ENCODE data around the gene SAMD9L.

The SAMD9L gene

DNA sequence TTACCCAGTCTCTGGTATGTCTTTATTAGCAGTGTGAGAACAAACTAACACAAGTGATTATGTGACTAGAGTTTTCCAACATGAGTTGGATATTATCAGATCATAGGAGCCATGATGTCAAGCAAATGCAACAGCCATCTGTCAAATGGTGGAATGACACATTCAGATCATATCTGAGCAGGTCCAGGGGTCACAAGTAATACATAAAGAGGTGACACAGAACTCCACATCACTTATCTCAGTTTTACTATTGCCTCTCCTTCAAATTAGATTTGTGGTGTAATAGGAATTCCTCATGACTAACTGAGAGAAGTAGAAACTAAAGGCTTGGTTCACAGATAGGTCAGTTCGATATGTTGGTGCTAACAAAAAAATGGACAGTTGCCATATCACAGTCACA, 12.2 kb upstream of the SAMD9L start:
- TF ChIP-seq GATA2 (IDR thresholded peaks at IDR 0.05; ENCODE audit: low read depth, low read length) = no peak
- TF ChIP-seq GATA3 (IDR thresholded peaks at IDR 0.05; ENCODE audit: low read depth, low read length) = no peak

- TF ChIP-seq GATA3 (IDR thresholded peaks at IDR 0.05; ENCODE audit: low read depth, low read length) = no peak
Observed at GRCh38 chr7:93159490-93159889, 11.3 kb upstream of the SAMD9L start.

- TF ChIP-seq GATA2 (IDR thresholded peaks at IDR 0.05; ENCODE audit: low read depth, low read length) (no peak), GATA3 (IDR thresholded peaks at IDR 0.05; ENCODE audit: low read depth, low read length) (no peak)
Observed at GRCh38 chr7:93156884-93157283, 8.7 kb upstream of the SAMD9L start.

GRCh38 chr7:93150200-93150835, 2.1 kb upstream of the SAMD9L start:
- TF ChIP-seq GATA3 (IDR thresholded peaks at IDR 0.05; ENCODE audit: low read depth, low read length) (no peak), GATA2 (IDR thresholded peaks at IDR 0.05; ENCODE audit: low read depth, low read length) (no peak)

GRCh38 chr7:93148727-93149126, 542 bp upstream of the SAMD9L start:
- TF ChIP-seq GATA2 (IDR thresholded peaks at IDR 0.05; ENCODE audit: low read depth, low read length) (no peak), GATA3 (IDR thresholded peaks at IDR 0.05; ENCODE audit: low read depth, low read length) (no peak)

GRCh38 chr7:93147363-93147762, 822 bp downstream of the SAMD9L start:
- no peak for TF ChIP-seq GATA3 (IDR thresholded peaks at IDR 0.05; ENCODE audit: low read depth, low read length)
- TF ChIP-seq GATA2 (IDR thresholded peaks at IDR 0.05; ENCODE audit: low read depth, low read length) = no peak

DNA sequence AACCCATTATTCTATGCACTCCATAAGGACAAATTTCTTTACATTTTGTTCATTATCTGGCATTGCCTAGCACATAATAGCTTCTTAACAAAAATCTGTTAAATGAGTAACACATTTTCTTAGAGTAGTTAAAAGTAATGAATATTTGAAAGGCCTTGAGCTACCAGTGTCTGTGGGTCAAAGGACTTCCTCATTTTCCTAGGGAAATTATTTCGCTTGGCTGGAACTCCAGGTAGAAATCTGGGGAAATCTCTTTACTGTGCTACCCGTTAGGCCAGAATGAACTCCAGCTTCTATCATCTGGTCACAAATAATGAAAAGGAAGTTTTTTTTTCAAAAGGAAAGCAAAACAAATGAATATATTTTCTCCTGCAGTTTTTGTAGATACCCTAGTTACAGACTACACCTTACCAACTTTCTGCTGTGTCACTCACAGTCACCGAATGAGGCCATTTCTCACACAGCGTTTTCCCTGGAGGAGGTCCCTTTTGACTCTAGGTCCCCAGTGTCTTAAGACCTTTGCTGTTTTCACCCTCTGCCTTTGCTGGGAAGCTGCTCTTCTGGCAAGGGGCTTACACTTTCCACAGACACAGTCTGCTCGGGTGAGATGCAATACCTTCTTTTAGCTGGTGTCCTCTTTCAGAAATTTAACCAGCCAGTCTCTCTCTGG, 1.6 kb downstream of the SAMD9L start:
- TF ChIP-seq GATA2 (IDR thresholded peaks at IDR 0.05; ENCODE audit: low read depth, low read length) (no peak), GATA3 (IDR thresholded peaks at IDR 0.05; ENCODE audit: low read depth, low read length) (no peak)

GRCh38 chr7:93146036-93146435, 2.1 kb downstream of the SAMD9L start:
- TF ChIP-seq GATA3 (IDR thresholded peaks at IDR 0.05; ENCODE audit: low read depth, low read length) = no peak
- no peak for TF ChIP-seq GATA2 (IDR thresholded peaks at IDR 0.05; ENCODE audit: low read depth, low read length)

DNA sequence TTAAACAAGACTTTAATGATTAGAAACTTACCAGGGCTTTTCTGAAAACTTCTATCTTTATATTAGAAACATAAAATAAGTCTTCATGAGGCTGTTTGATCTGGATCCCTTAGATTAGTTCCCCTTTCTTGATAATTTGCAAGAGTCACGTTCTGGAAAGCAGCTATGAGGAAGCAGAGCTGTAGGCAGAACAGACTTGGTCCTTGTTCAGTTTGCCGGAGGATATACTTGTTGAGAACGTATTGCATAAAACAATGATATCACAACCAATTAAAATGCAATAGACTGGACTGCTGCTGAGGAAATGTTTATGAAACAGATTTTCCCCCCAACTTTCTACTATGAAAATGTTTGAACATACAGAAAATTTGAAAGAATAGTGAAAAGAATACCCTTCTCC, 2.8 kb downstream of the SAMD9L start:
- no peak for TF ChIP-seq GATA3 (IDR thresholded peaks at IDR 0.05; ENCODE audit: low read depth, low read length)
- TF ChIP-seq GATA2 (IDR thresholded peaks at IDR 0.05; ENCODE audit: low read depth, low read length) = no peak

DNA sequence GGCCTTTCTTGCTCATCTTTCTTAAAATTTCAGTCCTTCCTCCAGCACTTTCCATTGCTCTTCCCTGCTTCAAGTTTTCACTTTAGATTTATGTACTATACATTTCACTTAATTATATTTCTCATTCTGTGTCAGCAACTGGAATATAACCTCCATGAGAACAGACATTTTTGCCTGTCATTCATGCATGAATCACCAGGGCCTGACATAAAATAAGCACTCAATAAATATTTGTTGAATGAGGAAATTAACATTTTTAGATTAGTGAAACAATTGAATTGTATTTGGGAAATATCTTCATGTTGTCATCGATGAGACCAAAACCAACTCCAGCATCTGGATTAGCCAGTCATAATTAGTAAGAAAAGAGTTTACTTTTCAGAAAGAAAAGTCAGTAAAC, 6.1 kb downstream of the SAMD9L start:
- no peak for TF ChIP-seq GATA2 (IDR thresholded peaks at IDR 0.05; ENCODE audit: low read depth, low read length)
- TF ChIP-seq GATA3 (IDR thresholded peaks at IDR 0.05; ENCODE audit: low read depth, low read length) = no peak

GRCh38 chr7:93140582-93141191, 7.5 kb downstream of the SAMD9L start:
- TF ChIP-seq GATA3 (IDR thresholded peaks at IDR 0.05; ENCODE audit: low read depth, low read length) = no peak

GRCh38 chr7:93138576-93138975, 9.6 kb downstream of the SAMD9L start:
- no peak for TF ChIP-seq GATA2 (IDR thresholded peaks at IDR 0.05; ENCODE audit: low read depth, low read length)
- TF ChIP-seq GATA3 (IDR thresholded peaks at IDR 0.05; ENCODE audit: low read depth, low read length) = no peak

- TF ChIP-seq GATA3 (IDR thresholded peaks at IDR 0.05; ENCODE audit: low read depth, low read length) = no peak
- no peak for TF ChIP-seq GATA2 (IDR thresholded peaks at IDR 0.05; ENCODE audit: low read depth, low read length)
Observed at GRCh38 chr7:93133005-93133404, 15.2 kb downstream of the SAMD9L start.

DNA sequence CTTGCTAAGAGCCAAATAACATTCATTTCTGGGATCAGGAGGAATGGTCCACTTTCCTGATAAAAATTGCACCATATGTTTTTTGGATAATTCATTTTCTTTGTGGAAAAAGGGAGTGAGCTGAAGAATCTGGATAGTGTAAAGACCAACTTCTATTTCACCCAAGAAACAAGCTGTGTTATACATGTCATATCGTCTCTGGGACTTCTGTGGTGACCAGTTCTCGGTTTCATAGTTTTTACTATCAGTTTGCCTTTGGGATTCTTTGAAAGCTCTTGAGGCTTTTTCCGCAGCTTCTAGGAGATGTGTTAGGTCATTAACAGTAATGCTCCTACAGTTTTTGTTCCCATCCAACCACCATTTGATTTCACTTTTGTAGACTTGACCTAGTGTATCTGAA, 16.0 kb downstream of the SAMD9L start:
- TF ChIP-seq GATA2 (IDR thresholded peaks at IDR 0.05; ENCODE audit: low read depth, low read length) (no peak), GATA3 (IDR thresholded peaks at IDR 0.05; ENCODE audit: low read depth, low read length) (no peak)

Data from SH-SY5Y (cell line).